Small intestine (tissue), 7 donors: Measurements from ENCODE around the gene LPP. TPM values are rescaled to one million over a fixed set of nuclear protein-coding genes. Genes with fewer than 3 reads are reported as not detected.

ENCODE experiments used
- DNase-seq, 2 donors: peaks; one replicate each; pipeline versions ENCODE4 v3.0.0 to v3.0.0-alpha.2; 2013
- FAIRE-seq: peaks from 2 replicates; lab custom pipeline; 2012; peaks lifted over from hg19 to GRCh38; lab: Jason Lieb, UNC
- H3K27ac ChIP-seq, 3 donors: one replicate each; pipeline ENCODE4 v1.5.1; 2013; ENCODE audit warnings: low read length in 2 of 3, mild to moderate bottlenecking in 2 of 3, control low read depth in 1 of 3, inconsistent platforms in 1 of 3, low read depth in 1 of 3, moderate library complexity in 1 of 3
- H3K27me3 ChIP-seq, 3 donors: one replicate each; pipeline ENCODE4 v1.6.1; 2013; ENCODE audit warnings: low read length in 3 of 3, inconsistent platforms in 1 of 3; ENCODE audit not compliant: control insufficient read depth in 3 of 3, insufficient read depth in 3 of 3
- H3K36me3 ChIP-seq, 3 donors: one replicate each; pipeline ENCODE4 v1.6.1; 2013; ENCODE audit warnings: low read length in 3 of 3, inconsistent platforms in 1 of 3, low read depth in 1 of 3, mild to moderate bottlenecking in 1 of 3, moderate library complexity in 1 of 3; ENCODE audit not compliant: control insufficient read depth in 3 of 3, insufficient read depth in 2 of 3
- H3K4me1 ChIP-seq, 3 donors: one replicate each; pipeline ENCODE4 v1.6.1; 2013; ENCODE audit warnings: low read length in 2 of 3, inconsistent platforms in 1 of 3, low read depth in 1 of 3, mild to moderate bottlenecking in 1 of 3, moderate library complexity in 1 of 3; ENCODE audit not compliant: control insufficient read depth in 3 of 3, insufficient read depth in 2 of 3
- H3K4me3 ChIP-seq, 3 donors: one replicate each; pipeline ENCODE4 v1.5.1; 2013; ENCODE audit warnings: low read length in 3 of 3, control low read depth in 1 of 3, inconsistent platforms in 1 of 3, low read depth in 1 of 3, mild to moderate bottlenecking in 1 of 3, moderate library complexity in 1 of 3
- H3K9me3 ChIP-seq, 2 donors: one replicate each; pipeline ENCODE4 v1.6.1; 2013; ENCODE audit warnings: low read depth in 1 of 2, low read length in 1 of 2; ENCODE audit not compliant: control insufficient read depth in 2 of 2, insufficient read depth in 1 of 2
- WGBS, 3 donors: extraction: QIAGEN DNeasy Blood & Tissue Kit; methylation state at CpG; one replicate each; pipeline ENCODE4 v1.1.7; 2013; 5-methylcytosine and 5-hydroxymethylcytosine counted together
- polyA plus RNA-seq, 4 donors: library from polyadenylated mRNA; stranded (reverse) in 3 of 4; unstranded in 1 of 4; fragments of 200-250 nt in 3 of 4; fragments of 120-200 nt in 1 of 4; gene quantifications; one replicate each; pipeline versions ENCODE4 v1.2.1 to v1.2.3, GENCODE V29; 2013
- donor health status: healthy with polysubstance abuse.
- donor health status: control.
- donor health status: control.
- donor health status: Bipolar disorder and iron deficiency.
- donor health status: healthy.

LPP gene
- polyA plus RNA-seq, 4 donors: 5.4 to 35.8 (median 12.4) TPM

GRCh38 chr3:188390343-188390718 lies 236.4 kb downstream of the LPP start:
- H3K9me3 ChIP-seq: no peaks in the 10 kb centered on the region
- no peak overlapping the region for H3K4me3 ChIP-seq
- 52 to 68% (median 66%) methylated on average over 4 of the region's 4 CpGs for WGBS, 3 donors
- no peak for DNase-seq
- peaks cover 0 to 12% (median 4%) of the 10 kb centered on the region in 3 donors for H3K4me1 ChIP-seq
- peaks cover 0 to 3% (median 0%) of the 10 kb centered on the region in 3 donors for H3K36me3 ChIP-seq
- no peaks in the 10 kb centered on the region for H3K27me3 ChIP-seq
- FAIRE-seq: no peak
- peak overlapping the region in 2 of 3 donors; percentile 7 to 57 for H3K27ac ChIP-seq

- H3K4me3 ChIP-seq: no peak overlapping the region
- H3K9me3 ChIP-seq: no peaks in the 10 kb centered on the region
- H3K4me1 ChIP-seq: peaks cover 0 to 10% (median 4%) of the 10 kb centered on the region in 3 donors
- 73 to 79% (median 78%) methylated on average over 8 of the region's 8 CpGs for WGBS, 3 donors
- H3K36me3 ChIP-seq: peaks cover 0 to 3% (median 0%) of the 10 kb centered on the region in 3 donors
- no peak overlapping the region for H3K27ac ChIP-seq
- no peaks in the 10 kb centered on the region for H3K27me3 ChIP-seq
- FAIRE-seq (no peak), DNase-seq (no peak)
Observed at GRCh38 chr3:188390775-188391443, 237.0 kb downstream of the LPP start.

- 78 to 82% (median 81%) methylated on average over 2 of the region's 2 CpGs for WGBS, 3 donors
- H3K27ac ChIP-seq: no peak overlapping the region
- H3K4me1 ChIP-seq: peaks cover under 1 to 10% (median 6%) of the 10 kb centered on the region in 3 donors
- DNase-seq (no peak), FAIRE-seq (no peak)
- peaks cover 0 to 3% (median 0%) of the 10 kb centered on the region in 3 donors for H3K36me3 ChIP-seq
- H3K4me3 ChIP-seq: no peak overlapping the region
- H3K27me3 ChIP-seq: no peaks in the 10 kb centered on the region
- H3K9me3 ChIP-seq: no peaks in the 10 kb centered on the region
Observed at GRCh38 chr3:188391592-188391991, 237.6 kb downstream of the LPP start.

- peaks cover 2 to 14% (median 11%) of the 10 kb centered on the region in 3 donors for H3K4me1 ChIP-seq
- WGBS, 3 donors: 94 to 96% (median 95%) methylated on average over 4 of the region's 4 CpGs
Observed at GRCh38 chr3:188392076-188392475, 238.1 kb downstream of the LPP start.

GRCh38 chr3:188394623-188395022 lies 240.7 kb downstream of the LPP start:
- DNase-seq: peak in 1 of 2 donors; percentile 11
- H3K9me3 ChIP-seq: no peaks in the 10 kb centered on the region
- FAIRE-seq: no peak
- no peak overlapping the region for H3K27ac ChIP-seq
- 9 to 33% (median 12%) methylated on average over 1 of the region's 1 CpG for WGBS, 3 donors
- no peak overlapping the region for H3K4me3 ChIP-seq
- peaks cover 0 to 3% (median 0%) of the 10 kb centered on the region in 3 donors for H3K36me3 ChIP-seq
- H3K4me1 ChIP-seq: peaks cover 8 to 24% (median 17%) of the 10 kb centered on the region in 3 donors
- no peaks in the 10 kb centered on the region for H3K27me3 ChIP-seq

More at GRCh38 chr3:188392076-188392475, 238.1 kb downstream of the LPP start:
- Histone ChIP-seq H3K27me3 (no peaks in the 10 kb centered on the region), H3K27ac (no peak overlapping the region), H3K36me3 (peaks cover 0 to 3% (median 0%) of the 10 kb centered on the region in 3 donors), H3K9me3 (no peaks in the 10 kb centered on the region), H3K4me3 (no peak overlapping the region)
- DNase-seq (no peak), FAIRE-seq (no peak)

GRCh38 chr3:188396251-188396650 lies 242.3 kb downstream of the LPP start:
- no peak overlapping the region for H3K4me3 ChIP-seq
- H3K27ac ChIP-seq: peak overlapping the region in 1 of 3 donors; percentile 11
- 57 to 77% (median 65%) methylated on average over 2 of the region's 2 CpGs for WGBS, 3 donors
- H3K36me3 ChIP-seq: no peaks in the 10 kb centered on the region
- no peaks in the 10 kb centered on the region for H3K9me3 ChIP-seq
- H3K27me3 ChIP-seq: no peaks in the 10 kb centered on the region
- DNase-seq: no peak
- FAIRE-seq: no peak
- peaks cover 8 to 25% (median 14%) of the 10 kb centered on the region in 3 donors for H3K4me1 ChIP-seq

- H3K4me1 ChIP-seq: peaks cover 8 to 27% (median 14%) of the 10 kb centered on the region in 3 donors
- 4 to 38% (median 34%) methylated on average over 3 of the region's 3 CpGs for WGBS, 3 donors
- DNase-seq (peak in 1 of 2 donors; percentile 30), FAIRE-seq (no peak)
- H3K27me3 ChIP-seq: no peaks in the 10 kb centered on the region
- no peaks in the 10 kb centered on the region for H3K9me3 ChIP-seq
- H3K27ac ChIP-seq: peak overlapping the region in 1 of 3 donors; percentile 73
- no peaks in the 10 kb centered on the region for H3K36me3 ChIP-seq
- peak overlapping the region in 1 of 3 donors; percentile 15 for H3K4me3 ChIP-seq
Observed at GRCh38 chr3:188396900-188397299, 242.9 kb downstream of the LPP start.

- Histone ChIP-seq H3K4me1 (peaks cover 8 to 27% (median 14%) of the 10 kb centered on the region in 3 donors), H3K9me3 (no peaks in the 10 kb centered on the region), H3K27ac (peak overlapping the region in 2 of 3 donors; percentile 58 to 68), H3K36me3 (no peaks in the 10 kb centered on the region), H3K27me3 (no peaks in the 10 kb centered on the region), H3K4me3 (peak overlapping the region in 1 of 3 donors; percentile 15)
- WGBS, 3 donors: 35 to 68% (median 56%) methylated on average over 12 of the region's 12 CpGs
- DNase-seq: peak; percentile 44 to 70
- FAIRE-seq: no peak
Observed at GRCh38 chr3:188397766-188398705, 244.1 kb downstream of the LPP start.
